Caco-2 (cell line): ENCODE measurements around the gene ENAH. TPM values are rescaled to one million over a fixed set of nuclear protein-coding genes. Genes with fewer than 3 reads are reported as not detected.

Experiments used
- BruUV-seq: library from RNA; stranded (reverse); fragments of 400-500 nt; replicated peaks from 2 replicates; lab custom pipeline; 2021; lab: Mats Ljungman, UMichigan
- CTCF ChIA-PET: fragments of 300-600 bp; sonication (Branson Sonifier 250); formaldehyde crosslinking; loops from one replicate; lab custom pipeline; 2022; ENCODE audit warnings: antibody characterized with exemption; lab: Charles Lee
- POLR2A ChIA-PET: fragments of 300-600 bp; sonication (Branson Sonifier 250); formaldehyde crosslinking; loops from one replicate; lab custom pipeline; 2022; ENCODE audit warnings: antibody characterized with exemption; lab: Charles Lee
- DNase-seq, 2 experiments: peaks; one replicate each; pipeline versions ENCODE4 v3.0.0 to v3.0.0-alpha.2; 2020 to 2022
- H3K27me3 ChIP-seq: replicated peaks from 2 replicates; pipeline ENCODE4 v1.6.0; 2011; ENCODE audit warnings: low read length; ENCODE audit not compliant: control insufficient read depth, insufficient read depth
- H3K36me3 ChIP-seq: 2 replicates; pipeline ENCODE4 v1.5.1; 2011; ENCODE audit warnings: low read length; ENCODE audit not compliant: control insufficient read depth, insufficient read depth
- H3K4me1 ChIP-seq: fragments of 250-450 bp; sonication (Bioruptor Pico); 2 replicates; pipeline ENCODE4 v1.5.1; 2020; ENCODE audit warnings: mild to moderate bottlenecking
- H3K4me3 ChIP-seq: 2 replicates; pipeline ENCODE4 v1.5.1; 2011; ENCODE audit warnings: low read depth, mild to moderate bottlenecking, control low read depth, low read length
- H3K9me3 ChIP-seq: fragments of 250-450 bp; sonication (Bioruptor Pico); 2 replicates; pipeline ENCODE4 v1.5.1; 2020; ENCODE audit warnings: mild to moderate bottlenecking, moderate library complexity
- H3K27ac Mint-ChIP-seq: one replicate; pipeline ENCODE4 v1.8.0; 2022; ENCODE audit warnings: mixed read lengths; ENCODE audit not compliant: unreplicated experiment
- H3K27me3 Mint-ChIP-seq: one replicate; pipeline ENCODE4 v1.8.0; 2022; ENCODE audit warnings: mixed read lengths; ENCODE audit not compliant: insufficient read depth, unreplicated experiment
- H3K36me3 Mint-ChIP-seq: one replicate; pipeline ENCODE4 v1.8.0; 2022; ENCODE audit warnings: mild to moderate bottlenecking, mixed read lengths; ENCODE audit not compliant: insufficient read depth, unreplicated experiment
- H3K4me1 Mint-ChIP-seq: one replicate; pipeline ENCODE4 v1.8.0; 2022; ENCODE audit warnings: low read depth, mixed read lengths; ENCODE audit not compliant: unreplicated experiment
- H3K4me3 Mint-ChIP-seq: one replicate; pipeline ENCODE4 v1.8.0; 2022; ENCODE audit warnings: mild to moderate bottlenecking, moderate library complexity, mixed read lengths; ENCODE audit not compliant: unreplicated experiment
- H3K9me3 Mint-ChIP-seq: one replicate; pipeline ENCODE4 v1.8.0; 2022; ENCODE audit warnings: mixed read lengths; ENCODE audit not compliant: unreplicated experiment
- CTCF ChIP-seq, 2 experiments: fragments of 200-600 bp in 1 of 2; IDR thresholded peaks; 1 replicate in 1 of 2; 2 replicates in 1 of 2; pipeline versions ENCODE4 v1.5.1 to v1.8.0; 2011 to 2022; ENCODE audit warnings: antibody characterized with exemption in 1 of 2, control low read depth in 1 of 2, inconsistent platforms in 1 of 2, low read depth in 1 of 2, low read length in 1 of 2, mild to moderate bottlenecking in 1 of 2, moderate library complexity in 1 of 2; ENCODE audit not compliant: insufficient read depth in 1 of 2, severe bottlenecking in 1 of 2, unreplicated experiment in 1 of 2
- intact Hi-C: fragments of 100-400 bp; cut with micrococcal nuclease; formaldehyde crosslinking; loops from one replicate; pipeline ENCODE4 v1.10.0; 2022; ENCODE audit not compliant: unreplicated experiment
- total RNA-seq: library from RNA; stranded (reverse); gene quantifications from 2 replicates; pipeline ENCODE4 v1.2.3, GENCODE V29; 2022

Gene ENAH
- total RNA-seq, 1 experiment from 2014 or later, result 78.0 TPM

GRCh38 chr1:225587310-225587709 lies 65.6 kb downstream of the ENAH start:
- H3K4me1 Mint-ChIP-seq, result peaks cover 6% of the 10 kb centered on the region
- intact Hi-C loops, result no loop called here
- H3K9me3 Mint-ChIP-seq, result peaks cover 14% of the 10 kb centered on the region
- no peak for TF ChIP-seq CTCF (IDR thresholded peaks at IDR 0.05; ENCODE audit: insufficient read depth in 1 of 2, low read depth in 1 of 2, low read length in 1 of 2, severe bottlenecking in 1 of 2, unreplicated experiment in 1 of 2)
- BruUV-seq, result no TSS peak
- H3K36me3 Mint-ChIP-seq, result peaks cover 13% of the 10 kb centered on the region
- Histone ChIP-seq H3K4me3 (no peak overlapping the region), H3K27me3 (no peaks in the 10 kb centered on the region), H3K4me1 (no peaks in the 10 kb centered on the region), H3K9me3 (no peaks in the 10 kb centered on the region), H3K36me3 (no peaks in the 10 kb centered on the region)
- H3K27me3 Mint-ChIP-seq, result no peaks in the 10 kb centered on the region
- ChIA-PET CTCF (no interaction called here), POLR2A (no interaction called here)
- DNase-seq, result no peak
- no peak overlapping the region for H3K4me3 Mint-ChIP-seq
- no peak overlapping the region for H3K27ac Mint-ChIP-seq

GRCh38 chr1:225581186-225581585 lies 71.7 kb downstream of the ENAH start:
- Mint-ChIP-seq H3K27ac (no peak overlapping the region), H3K4me1 (peaks cover 19% of the 10 kb centered on the region), H3K27me3 (no peaks in the 10 kb centered on the region), H3K9me3 (no peaks in the 10 kb centered on the region), H3K4me3 (no peak overlapping the region), H3K36me3 (peaks cover 11% of the 10 kb centered on the region)
- 0 out of 2 replicates have a peak, but pooled peaks cover 3% of the 10 kb centered on the region for H3K4me1 ChIP-seq
- no peaks in the 10 kb centered on the region for H3K36me3 ChIP-seq
- intact Hi-C loops, result no loop called here
- DNase-seq, result no peak
- no peak overlapping the region for H3K4me3 ChIP-seq
- ChIA-PET CTCF (no interaction called here), POLR2A (interaction anchor here (0.7 kb wide), 1 partner anchor 108 kb away, joined by 4 read pairs; no protein-coding TSS in a partner anchor)
- BruUV-seq, result no TSS peak
- no peaks in the 10 kb centered on the region for H3K9me3 ChIP-seq
- no peaks in the 10 kb centered on the region for H3K27me3 ChIP-seq
- no peak for TF ChIP-seq CTCF (IDR thresholded peaks at IDR 0.05; ENCODE audit: insufficient read depth in 1 of 2, low read depth in 1 of 2, low read length in 1 of 2, severe bottlenecking in 1 of 2, unreplicated experiment in 1 of 2)

- H3K4me3 ChIP-seq, result no peak overlapping the region
- H3K4me1 Mint-ChIP-seq, result peaks cover 22% of the 10 kb centered on the region
- H3K4me1 ChIP-seq, result 0 out of 2 replicates have a peak, but pooled peaks cover 3% of the 10 kb centered on the region
- intact Hi-C loops, result no loop called here
- DNase-seq, result no peak
- H3K36me3 ChIP-seq, result no peaks in the 10 kb centered on the region
- H3K27me3 Mint-ChIP-seq, result no peaks in the 10 kb centered on the region
- H3K27me3 ChIP-seq, result no peaks in the 10 kb centered on the region
- peaks cover 11% of the 10 kb centered on the region for H3K36me3 Mint-ChIP-seq
- CTCF ChIA-PET, result no interaction called here
- H3K9me3 ChIP-seq, result no peaks in the 10 kb centered on the region
- H3K9me3 Mint-ChIP-seq, result no peaks in the 10 kb centered on the region
- POLR2A ChIA-PET, result interaction anchor here (0.7 kb wide), 1 partner anchor 107 kb away, joined by 4 read pairs; no protein-coding TSS in a partner anchor
- no peak overlapping the region for H3K27ac Mint-ChIP-seq
- H3K4me3 Mint-ChIP-seq, result no peak overlapping the region
- BruUV-seq, result no TSS peak
- no peak for TF ChIP-seq CTCF (IDR thresholded peaks at IDR 0.05; ENCODE audit: insufficient read depth in 1 of 2, low read depth in 1 of 2, low read length in 1 of 2, severe bottlenecking in 1 of 2, unreplicated experiment in 1 of 2)
Measured at GRCh38 chr1:225580238-225581099, 72.5 kb downstream of the ENAH start.
